DMS114 treated with DMSO at 0.1 percent for 48 hours (cell line): ENCODE measurements around the gene NPHP4.
"Not testable (repeated sequence)": the region's sequence is repeated elsewhere in the genome, so short reads cannot be mapped to it uniquely, and the experiment has no call there.

Experiments
- DNase-seq: peaks from one replicate; lab custom pipeline; 2025; ENCODE audit not compliant: unreplicated experiment; lab: John Stamatoyannopoulos, UW

Gene NPHP4

GRCh38 chr1:5860277-5860676 lies 131.9 kb downstream of the NPHP4 start:
- DNase-seq, result no peak

GRCh38 chr1:5859766-5860165 lies 132.5 kb downstream of the NPHP4 start:
- DNase-seq, result no peak

- DNase-seq, result no peak
These were observed 133.3 kb downstream of the NPHP4 start for GRCh38 chr1:5858844-5859407.

GRCh38 chr1:5858246-5858645 lies 134.0 kb downstream of the NPHP4 start:
- no peak for DNase-seq

GRCh38 chr1:5857508-5858090 lies 134.6 kb downstream of the NPHP4 start:
- no peak for DNase-seq

GRCh38 chr1:5857011-5857410 lies 135.2 kb downstream of the NPHP4 start:
- no peak for DNase-seq

- no peak for DNase-seq
These were observed 135.9 kb downstream of the NPHP4 start for GRCh38 chr1:5856246-5856815.

GRCh38 chr1:5855196-5855897 lies 136.9 kb downstream of the NPHP4 start:
- no peak for DNase-seq

GRCh38 chr1:5854754-5855153 lies 137.5 kb downstream of the NPHP4 start:
- no peak for DNase-seq

GRCh38 chr1:5853858-5854257 lies 138.4 kb downstream of the NPHP4 start:
- DNase-seq, result not testable (repeated sequence)

- DNase-seq, result no peak
These were observed 141.7 kb downstream of the NPHP4 start for GRCh38 chr1:5850503-5850902.

- no peak for DNase-seq
These were observed 142.7 kb downstream of the NPHP4 start for GRCh38 chr1:5849550-5849949.

- DNase-seq, result no peak
These were observed 145.1 kb downstream of the NPHP4 start for GRCh38 chr1:5847013-5847659.

- no peak for DNase-seq
These were observed 146.8 kb downstream of the NPHP4 start for GRCh38 chr1:5845376-5845775.

GRCh38 chr1:5844442-5844841 lies 147.8 kb downstream of the NPHP4 start:
- no peak for DNase-seq

- DNase-seq, result no peak
These were observed 148.6 kb downstream of the NPHP4 start for GRCh38 chr1:5843521-5844096.

- DNase-seq, result no peak
These were observed 149.5 kb downstream of the NPHP4 start for GRCh38 chr1:5842679-5843078.

- no peak for DNase-seq
These were observed 151.6 kb downstream of the NPHP4 start for GRCh38 chr1:5840551-5841001.

GRCh38 chr1:5839881-5840550 lies 152.2 kb downstream of the NPHP4 start:
- DNase-seq, result no peak

GRCh38 chr1:5839161-5839880 lies 152.9 kb downstream of the NPHP4 start:
- DNase-seq, result no peak
